Endothelial cell of umbilical vein (primary cell): ENCODE data around the gene GABRR2. TPM values are rescaled to one million over a fixed set of nuclear protein-coding genes. Genes with fewer than 3 reads are reported as not detected.

Source experiments
- BruUV-seq: library from RNA; stranded (reverse); fragments of 400-500 nt; replicated peaks from 2 replicates; lab custom pipeline; 2021; lab: Mats Ljungman, UMichigan
- CTCF ChIA-PET: fragments of 300-600, 350-600 bp; sonication (Branson Sonifier 250); formaldehyde crosslinking; loops from one replicate; lab custom pipeline; 2021; ENCODE audit warnings: antibody characterized with exemption, inconsistent platforms; lab: Charles Lee
- POLR2A ChIA-PET: fragments of 300-600, 350-600 bp; sonication (Branson Sonifier 250); formaldehyde crosslinking; loops from one replicate; lab custom pipeline; 2021; ENCODE audit warnings: antibody characterized with exemption, inconsistent platforms; lab: Charles Lee
- DNase-seq: peaks from one replicate; pipeline ENCODE4 v3.0.0-alpha.2; 2011; ENCODE audit warnings: low read depth, low spot score
- FAIRE-seq: peaks from 2 replicates; lab custom pipeline; 2011; peaks lifted over from hg19 to GRCh38; lab: Jason Lieb, UNC
- H2AFZ ChIP-seq: 2 replicates; pipeline ENCODE4 v1.6.0; 2012; ENCODE audit warnings: low read depth, low read length, control low read depth, inconsistent platforms
- H3K27ac ChIP-seq: 2 replicates; pipeline ENCODE4 v1.5.1; 2011; ENCODE audit warnings: low read depth, mild to moderate bottlenecking, control low read depth, low read length, moderate library complexity; ENCODE audit not compliant: insufficient read depth
- H3K27me3 ChIP-seq, 2 experiments: 2 replicates each; pipeline versions ENCODE4 v1.6.0 to v1.6.1; 2011; ENCODE audit warnings: low read length in 2 of 2, mixed read lengths in 1 of 2; ENCODE audit not compliant: control insufficient read depth in 2 of 2, insufficient read depth in 2 of 2
- H3K36me3 ChIP-seq, 2 experiments: 2 replicates in 1 of 2; 3 replicates in 1 of 2; pipeline ENCODE4 v1.5.1; 2011; ENCODE audit warnings: low read length in 2 of 2, mild to moderate bottlenecking in 1 of 2, moderate library complexity in 1 of 2; ENCODE audit not compliant: control insufficient read depth in 2 of 2, insufficient read depth in 2 of 2; ENCODE audit errors: extremely low read depth in 1 of 2
- H3K4me1 ChIP-seq: 3 replicates; pipeline ENCODE4 v1.5.1; 2011; ENCODE audit warnings: mild to moderate bottlenecking, low read length; ENCODE audit not compliant: control insufficient read depth, insufficient read depth; ENCODE audit errors: extremely low read depth
- H3K4me2 ChIP-seq: 2 replicates; pipeline ENCODE4 v1.6.1; 2011; ENCODE audit warnings: low read length, control low read depth, mixed read lengths; ENCODE audit not compliant: insufficient read depth
- H3K4me3 ChIP-seq, 3 experiments: fragments of 200-600 bp in 1 of 3; sonication (generic), shearing (Covaris generic) in 1 of 3; replicated peaks in 1 of 3; 2 replicates each; pipeline ENCODE4 v1.5.1; 2011 to 2016; ENCODE audit warnings: control low read depth in 3 of 3, low read length in 3 of 3, mild to moderate bottlenecking in 2 of 3, inconsistent platforms in 1 of 3, low read depth in 1 of 3, moderate library complexity in 1 of 3; ENCODE audit not compliant: insufficient read depth in 1 of 3
- H3K79me2 ChIP-seq: 2 replicates; pipeline ENCODE4 v1.6.0; 2012; ENCODE audit warnings: low read length, inconsistent platforms; ENCODE audit not compliant: control insufficient read depth, insufficient read depth
- H3K9ac ChIP-seq: replicated peaks from 2 replicates; pipeline ENCODE3; 2011; ENCODE audit warnings: low read length, control low read depth; ENCODE audit not compliant: insufficient read depth; ENCODE audit errors: extremely low read depth
- H3K9me1 ChIP-seq: replicated peaks from 3 replicates; pipeline ENCODE4 v1.6.0; 2011; ENCODE audit warnings: mild to moderate bottlenecking, low read length; ENCODE audit not compliant: control insufficient read depth, insufficient read depth; ENCODE audit errors: extremely low read depth
- H3K9me3 ChIP-seq: replicated peaks from 2 replicates; pipeline ENCODE4 v1.5.1; 2012; ENCODE audit warnings: low read length, inconsistent platforms; ENCODE audit not compliant: control insufficient read depth, insufficient read depth
- H4K20me1 ChIP-seq: replicated peaks from 2 replicates; pipeline ENCODE3; 2011; ENCODE audit warnings: mild to moderate bottlenecking, low read length; ENCODE audit not compliant: control insufficient read depth, insufficient read depth; ENCODE audit errors: extremely low read depth
- CTCF ChIP-seq, 2 donors: IDR thresholded peaks; 1 replicate in 1 of 2; 2 replicates in 1 of 2; pipeline ENCODE4 v1.5.1; 2011; ENCODE audit warnings: low read length in 2 of 2, mild to moderate bottlenecking in 2 of 2, moderate library complexity in 2 of 2, control low read depth in 1 of 2, inconsistent platforms in 1 of 2, low read depth in 1 of 2; ENCODE audit not compliant: insufficient read depth in 1 of 2; ENCODE audit errors: extremely low read depth in 1 of 2
- EZH2 ChIP-seq: IDR thresholded peaks from 2 replicates; pipeline ENCODE4 v1.6.1; 2012; ENCODE audit warnings: borderline replicate concordance, low read depth, mild to moderate bottlenecking, moderate library complexity, low read length, inconsistent platforms; ENCODE audit not compliant: severe bottlenecking
- FOS ChIP-seq: IDR thresholded peaks from 2 replicates; pipeline ENCODE4 v1.6.1; 2011; ENCODE audit warnings: mild to moderate bottlenecking, low read length, moderate library complexity, borderline replicate concordance; ENCODE audit not compliant: insufficient read depth
- GATA2 ChIP-seq: IDR thresholded peaks from 2 replicates; pipeline ENCODE4 v1.7.0; 2011; ENCODE audit warnings: low read depth, mild to moderate bottlenecking, moderate library complexity, mixed read lengths, low read length; ENCODE audit not compliant: insufficient read length, insufficient read depth
- JUN ChIP-seq: IDR thresholded peaks from 2 replicates; pipeline ENCODE4 v1.6.1; 2011; ENCODE audit warnings: borderline replicate concordance, low read depth; ENCODE audit not compliant: insufficient read length, insufficient read depth
- MAX ChIP-seq: IDR thresholded peaks from 2 replicates; pipeline ENCODE4 v1.6.1; 2011; ENCODE audit not compliant: insufficient read depth, insufficient read length
- POLR2A ChIP-seq: IDR thresholded peaks from 2 replicates; pipeline ENCODE4 v1.6.1; 2012; ENCODE audit warnings: low read depth, mild to moderate bottlenecking, control low read depth, low read length
- POLR2AphosphoS5 ChIP-seq: IDR thresholded peaks from 2 replicates; pipeline ENCODE4 v1.6.1; 2012; ENCODE audit warnings: low read depth, mild to moderate bottlenecking, control low read depth, low read length, moderate library complexity; ENCODE audit not compliant: insufficient read depth
- dilution Hi-C: fragments of 300-500 bp; cut with MboI; formaldehyde crosslinking; loops from one replicate; pipeline ENCODE4 v1.15.0; 2019; ENCODE audit warnings: low sequenced_read_pairs; ENCODE audit not compliant: extremely low pct_ligation_motif_present
- intact Hi-C: fragments of 100-400 bp; cut with micrococcal nuclease; formaldehyde crosslinking; loops from one replicate; pipeline ENCODE4 v1.10.0; 2022
- polyA plus RNA-seq, 4 experiments: library from polyadenylated mRNA; depleted of rRNA in 3 of 4; stranded (reverse) in 3 of 4; unstranded in 1 of 4; fragments of >200 nt; gene quantifications; 2 replicates each; pipeline versions ENCODE4 v1.2.1 to v1.2.3, GENCODE V29; 2011 to 2012; ENCODE audit warnings: missing spikeins in 1 of 4
- total RNA-seq: library from RNA; stranded (reverse); gene quantifications from 2 replicates; pipeline ENCODE4 v1.2.3, GENCODE V29; 2021

Gene GABRR2
- total and polyA plus RNA-seq, 2 donors (not counting 3 experiments of a cell fraction or from before 2014, with no cell fraction given), result 1.4 to 3.6 TPM

GRCh38 chr6:89355511-89356194, 40.6 kb upstream of the GABRR2 start:
- intact Hi-C loops (no loop called here), dilution Hi-C loops (no loop called here)
- no peak overlapping the region for H3K27ac ChIP-seq
- FAIRE-seq (no peak), DNase-seq (no peak)
- H3K4me2 ChIP-seq, result no peak overlapping the region
- no peak overlapping the region for H3K4me3 ChIP-seq
- H3K9me1 ChIP-seq, result no peaks in the 10 kb centered on the region
- no peak overlapping the region for H2AFZ ChIP-seq
- H3K9me3 ChIP-seq, result no peaks in the 10 kb centered on the region
- no peaks in the 10 kb centered on the region for H3K36me3 ChIP-seq
- ChIA-PET POLR2A (no interaction called here), CTCF (interaction anchor here (0.9 to 4.4 kb wide), 5 partner anchors 8 to 44 kb away, joined by 3 to 56 read pairs (median 15); no protein-coding TSS in a partner anchor)
- no peaks in the 10 kb centered on the region for H4K20me1 ChIP-seq
- BruUV-seq, result no TSS peak
- H3K9ac ChIP-seq, result no peak overlapping the region
- no peaks in the 10 kb centered on the region for H3K27me3 ChIP-seq
- H3K79me2 ChIP-seq, result peaks cover 15% of the 10 kb centered on the region
- TF ChIP-seq EZH2 (no peak), JUN (no peak), CTCF (IDR thresholded peaks at IDR 0.05; ENCODE audit: extremely low read depth in 1 of 2, insufficient read depth in 1 of 2, low read depth in 1 of 2, low read length in 2 of 2) (no peak), GATA2 (no peak), FOS (no peak), POLR2A (no peak), MAX (no peak), POLR2AphosphoS5 (no peak)
- peaks cover 10% of the 10 kb centered on the region for H3K4me1 ChIP-seq
